SK-N-SH (cell line): ENCODE results near the gene TMEM95. TPM values are rescaled to one million over a fixed set of nuclear protein-coding genes. Genes with fewer than 3 reads are reported as not detected.

ENCODE experiments used
- CTCF ChIA-PET: fragments of 300-600, 350-600 bp; formaldehyde crosslinking; extraction: SDS; loops from one replicate; lab custom pipeline; 2021; lab: Yijun Ruan, JAX
- POLR2A ChIA-PET: fragments of 350-600 bp; sonication (Branson Sonifier 250); formaldehyde crosslinking; extraction: SDS; loops from one replicate; lab custom pipeline; 2020; ENCODE audit warnings: antibody characterized with exemption, inconsistent platforms; lab: Yijun Ruan, JAX
- DNase-seq: peaks from one replicate; pipeline ENCODE4 v3.0.0; 2012
- H2AFZ ChIP-seq: fragments of 200-600 bp; sonication (generic); 2 replicates; pipeline ENCODE4 v1.8.1; 2016; ENCODE audit warnings: antibody characterized with exemption, mild to moderate bottlenecking, low read depth
- H3F3A ChIP-seq: fragments of 200-600 bp; sonication (generic); replicated peaks from 2 replicates; pipeline ENCODE3; 2016; ENCODE audit warnings: antibody characterized with exemption, mild to moderate bottlenecking; ENCODE audit not compliant: insufficient read depth
- H3K27ac ChIP-seq, 2 experiments: fragments of 200-500 bp in 1 of 2; fragments of 200-600 bp in 1 of 2; sonication (Bioruptor generic) in 1 of 2; sonication (generic), shearing (Covaris generic) in 1 of 2; 2 replicates each; pipeline versions ENCODE4 v1.5.1 to v1.6.1; 2014 to 2016; ENCODE audit warnings: low read depth in 2 of 2, inconsistent platforms in 1 of 2, low read length in 1 of 2, mild to moderate bottlenecking in 1 of 2, mixed read lengths in 1 of 2
- H3K27me3 ChIP-seq: fragments of 200-600 bp; sonication (generic), shearing (Covaris generic); 2 replicates; pipeline ENCODE4 v1.6.1; 2016; ENCODE audit warnings: mixed run types; ENCODE audit not compliant: insufficient read depth
- H3K36me3 ChIP-seq, 2 experiments: fragments of 200-500 bp in 1 of 2; fragments of 200-600 bp in 1 of 2; sonication (Bioruptor generic) in 1 of 2; sonication (generic) in 1 of 2; replicated peaks in 1 of 2; 2 replicates each; pipeline versions ENCODE3 to v1.5.1; 2014 to 2016; ENCODE audit warnings: low read length in 1 of 2, mild to moderate bottlenecking in 1 of 2; ENCODE audit not compliant: insufficient read depth in 2 of 2, control insufficient read depth in 1 of 2
- H3K4me1 ChIP-seq, 2 experiments: fragments of 200-500 bp in 1 of 2; fragments of 200-600 bp in 1 of 2; sonication (Bioruptor generic) in 1 of 2; sonication (generic), shearing (Covaris generic) in 1 of 2; 2 replicates each; pipeline versions ENCODE4 v1.5.1 to v1.6.1; 2014 to 2016; ENCODE audit warnings: low read depth in 1 of 2, low read length in 1 of 2, mixed run types in 1 of 2; ENCODE audit not compliant: insufficient read depth in 2 of 2, control insufficient read depth in 1 of 2
- H3K4me2 ChIP-seq: fragments of 200-600 bp; sonication (generic), shearing (Covaris generic); 2 replicates; pipeline ENCODE4 v1.6.1; 2017; ENCODE audit warnings: mixed run types
- H3K4me3 ChIP-seq, 2 experiments: fragments of 200-500 bp in 1 of 2; fragments of 200-600 bp in 1 of 2; sonication (Bioruptor generic) in 1 of 2; sonication (generic), shearing (Covaris generic) in 1 of 2; 2 replicates each; pipeline versions ENCODE4 v1.5.1 to v1.8.1; 2014 to 2016; ENCODE audit warnings: low read depth in 2 of 2, inconsistent platforms in 1 of 2, low read length in 1 of 2, mild to moderate bottlenecking in 1 of 2, mixed read lengths in 1 of 2, moderate library complexity in 1 of 2
- H3K79me2 ChIP-seq: fragments of 200-600 bp; sonication (generic); 2 replicates; pipeline ENCODE4 v1.8.1; 2017; ENCODE audit warnings: mild to moderate bottlenecking; ENCODE audit not compliant: insufficient read depth
- H3K9ac ChIP-seq: fragments of 200-600 bp; sonication (generic); 2 replicates; pipeline ENCODE4 v1.6.1; 2017; ENCODE audit warnings: mixed run types
- H3K9me2 ChIP-seq: fragments of 200-600 bp; sonication (generic); 2 replicates; pipeline ENCODE4 v1.6.1; 2017; ENCODE audit warnings: mixed run types
- H3K9me3 ChIP-seq: fragments of 200-600 bp; sonication (generic); 2 replicates; pipeline ENCODE4 v1.6.1; 2017; ENCODE audit warnings: mixed run types, mild to moderate bottlenecking, moderate library complexity
- H4K20me1 ChIP-seq: fragments of 200-600 bp; sonication (generic); 2 replicates; pipeline ENCODE4 v1.6.1; 2017; ENCODE audit warnings: mild to moderate bottlenecking, mixed run types; ENCODE audit not compliant: insufficient read depth
- CHD2 ChIP-seq: fragments of 150-350 bp; IDR thresholded peaks from 2 replicates; pipeline ENCODE4 v1.6.1; 2018; ENCODE audit warnings: low read length; ENCODE audit not compliant: partially characterized antibody
- ELF1 ChIP-seq: IDR thresholded peaks from 2 replicates; pipeline ENCODE4 v1.4.0; 2012
- EZH2phosphoT487 ChIP-seq: fragments of 200-600 bp; sonication (generic); IDR thresholded peaks from 2 replicates; pipeline ENCODE4 v1.6.1; 2017; ENCODE audit warnings: low read depth, mixed run types, mild to moderate bottlenecking, antibody characterized with exemption, moderate library complexity, borderline replicate concordance
- FOSL2 ChIP-seq: IDR thresholded peaks from 2 replicates; pipeline ENCODE4 v1.4.0; 2012; ENCODE audit warnings: low read depth, mild to moderate bottlenecking, moderate library complexity, borderline replicate concordance
- FOXJ3 ChIP-seq: sonication (generic); formaldehyde crosslinking; IDR thresholded peaks from 2 replicates; pipeline ENCODE4 v1.5.1; 2020; ENCODE audit warnings: mild to moderate bottlenecking, missing genetic modification reagents
- GABPA ChIP-seq: IDR thresholded peaks from 2 replicates; pipeline ENCODE4 v1.4.0; 2012; ENCODE audit warnings: low read depth, mild to moderate bottlenecking
- JUND ChIP-seq: IDR thresholded peaks from 2 replicates; pipeline ENCODE4 v1.4.0; 2012
- MXI1 ChIP-seq: IDR thresholded peaks from 2 replicates; pipeline ENCODE4 v1.6.1; 2012; ENCODE audit warnings: mild to moderate bottlenecking, low read depth, low read length, improper control_type of control experiment
- RAD21 ChIP-seq: IDR thresholded peaks from 2 replicates; pipeline ENCODE4 v1.6.1; 2012; ENCODE audit warnings: mild to moderate bottlenecking, low read length
- SIN3A ChIP-seq: IDR thresholded peaks from 2 replicates; pipeline ENCODE4 v1.6.1; 2012; ENCODE audit warnings: low read depth, mild to moderate bottlenecking, low read length, moderate library complexity, borderline replicate concordance
- SMC3 ChIP-seq: IDR thresholded peaks from 2 replicates; pipeline ENCODE4 v1.6.1; 2012; ENCODE audit warnings: low read depth, low read length, improper control_type of control experiment
- TAF1 ChIP-seq: IDR thresholded peaks from 2 replicates; pipeline ENCODE4 v1.6.1; 2012; ENCODE audit warnings: low read depth, mild to moderate bottlenecking, low read length, moderate library complexity, borderline replicate concordance
- TEAD4 ChIP-seq: IDR thresholded peaks from 2 replicates; pipeline ENCODE4 v1.4.0; 2012; ENCODE audit warnings: mild to moderate bottlenecking, borderline replicate concordance; ENCODE audit not compliant: insufficient read depth
- WGBS: methylation state at CpG from one replicate; pipeline ENCODE4 v1.1.6; 2017; ENCODE audit warnings: low lambda C conversion rate; 5-methylcytosine and 5-hydroxymethylcytosine counted together
- polyA plus RNA-seq, 3 experiments: library from polyadenylated mRNA; depleted of rRNA; stranded (reverse); fragments of >200 nt; gene quantifications; 2 replicates each; pipeline ENCODE4 v1.2.3, GENCODE V29; 2012
- TF ChIP-seq, protein P1 (sequence below): IDR thresholded peaks from 2 replicates; pipeline ENCODE4 v1.4.0; 2012; ENCODE audit warnings: low read depth
- TF ChIP-seq, protein P2 (sequence below): IDR thresholded peaks from 2 replicates; pipeline ENCODE4 v1.4.0; 2012; ENCODE audit warnings: low read depth, borderline replicate concordance
- TF ChIP-seq, protein P3 (sequence below): fragments of 200-600 bp; sonication (generic); IDR thresholded peaks from 2 replicates; pipeline ENCODE4 v1.6.1; 2017; ENCODE audit warnings: antibody characterized with exemption, mild to moderate bottlenecking, moderate library complexity
- TF ChIP-seq, protein P4 (sequence below): IDR thresholded peaks from 2 replicates; pipeline ENCODE4 v1.4.0; 2012; ENCODE audit warnings: low read depth, borderline replicate concordance
- TF ChIP-seq, protein P5 (sequence below): fragments of 150-350 bp; IDR thresholded peaks from 2 replicates; pipeline ENCODE4 v1.6.1; 2017; ENCODE audit warnings: antibody characterized with exemption, low read length, low read depth, borderline replicate concordance
- TF ChIP-seq, protein P6 (sequence below): IDR thresholded peaks from 2 replicates; pipeline ENCODE4 v1.6.1; 2012; ENCODE audit warnings: mild to moderate bottlenecking, low read depth, low read length, moderate library complexity
- TF ChIP-seq, protein P7 (sequence below): IDR thresholded peaks from 2 replicates; pipeline ENCODE4; 2012

TMEM95 gene
- polyA plus RNA-seq, 1 of the 3 experiments (the other 2 are of a cell fraction), result not detected

DNA sequence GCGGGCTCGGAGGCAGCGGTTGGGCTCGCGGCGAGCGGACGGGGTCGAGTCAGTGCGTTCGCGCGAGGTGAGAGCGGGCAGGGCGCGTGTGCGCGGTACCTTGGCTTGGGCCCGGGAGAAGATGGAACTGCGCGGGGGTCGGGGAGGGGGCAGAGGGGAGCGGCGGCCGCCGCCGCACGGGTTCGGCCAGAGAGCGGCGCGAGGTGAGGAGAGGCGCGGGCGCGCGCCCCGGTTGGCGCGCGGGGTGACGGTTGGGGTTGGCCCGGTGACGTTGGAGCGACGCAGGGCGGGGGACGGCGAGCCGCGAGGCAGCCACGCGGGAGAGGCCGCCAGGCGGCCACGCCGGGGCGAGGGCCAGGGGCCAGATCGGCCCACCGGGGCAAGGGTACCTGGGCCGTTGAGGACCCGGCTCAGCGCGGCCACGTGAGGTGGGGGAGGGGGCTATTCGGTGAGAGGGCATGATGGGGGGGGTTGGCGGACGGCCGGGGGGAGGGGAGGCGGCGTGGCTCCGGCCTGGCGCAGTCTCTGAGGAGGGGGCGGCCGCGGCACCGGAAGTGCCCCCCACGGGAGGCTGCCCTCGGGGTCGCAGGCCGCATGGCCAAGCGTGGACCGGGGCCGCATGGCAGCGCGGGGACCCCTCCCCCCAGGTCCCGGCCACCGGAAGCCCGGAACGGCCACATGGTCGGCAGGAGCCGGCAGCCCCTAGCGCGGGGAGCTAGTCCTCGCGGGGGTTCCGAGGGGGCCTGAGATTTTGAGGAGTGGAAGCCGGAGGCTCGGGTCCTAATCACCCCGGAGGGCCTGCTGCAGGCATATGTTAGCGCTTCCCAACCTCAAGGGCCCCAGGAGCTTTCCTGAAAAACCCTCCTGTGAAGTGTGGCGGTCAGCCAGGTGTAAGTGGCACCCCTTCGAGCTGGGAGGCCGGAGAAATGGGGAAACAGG is 47.0 kb upstream of the TMEM95 start:
- 2% methylated on average over 27 of the region's 104 CpGs for WGBS
- Histone ChIP-seq H3K4me1 (peaks cover 17 to 25% of the 10 kb centered on the region in 2 experiments), H3K4me2 (peak overlapping the region; percentile 90), H3K27ac (peak overlapping the region; percentile 83 to 91), H3K79me2 (peaks cover 52% of the 10 kb centered on the region), H2AFZ (no peak overlapping the region), H4K20me1 (peaks cover 46% of the 10 kb centered on the region), H3K4me3 (peak overlapping the region; percentile 76 to 79), H3K9me2 (no peaks in the 10 kb centered on the region), H3K9ac (peak overlapping the region; percentile 93), H3F3A (peaks cover 50% of the 10 kb centered on the region), H3K36me3 (peaks cover 32 to 36% of the 10 kb centered on the region in 2 experiments), H3K27me3 (no peaks in the 10 kb centered on the region), H3K9me3 (no peaks in the 10 kb centered on the region)
- CTCF ChIA-PET, result interaction anchor here (0.9 to 2.6 kb wide), 4 partner anchors 12 to 94 kb away, joined by 3 to 7 read pairs (median 6); partner anchors contain the start of gene SLC2A4
- POLR2A ChIA-PET, result no interaction called here
- DNase-seq, result peak; percentile 68
- TF ChIP-seq, protein P1, sequence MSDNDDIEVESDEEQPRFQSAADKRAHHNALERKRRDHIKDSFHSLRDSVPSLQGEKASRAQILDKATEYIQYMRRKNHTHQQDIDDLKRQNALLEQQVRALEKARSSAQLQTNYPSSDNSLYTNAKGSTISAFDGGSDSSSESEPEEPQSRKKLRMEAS, result peak; percentile 78
- TF ChIP-seq CHD2 (peak; percentile 51), SMC3 (no peak), SIN3A (0 out of 2 replicates have a peak, but pooled peaks have one; percentile 1), FOXJ3 (CRISPR knock-in tag) (no peak), FOSL2 (no peak), GABPA (peak; percentile 9; the same call in 1 of the 2 replicates), EZH2phosphoT487 (no peak), MXI1 (peak; percentile 93), JUND (no peak), TEAD4 (no peak), TAF1 (no peak), RAD21 (no peak), ELF1 (no peak)
- TF ChIP-seq, protein P2, sequence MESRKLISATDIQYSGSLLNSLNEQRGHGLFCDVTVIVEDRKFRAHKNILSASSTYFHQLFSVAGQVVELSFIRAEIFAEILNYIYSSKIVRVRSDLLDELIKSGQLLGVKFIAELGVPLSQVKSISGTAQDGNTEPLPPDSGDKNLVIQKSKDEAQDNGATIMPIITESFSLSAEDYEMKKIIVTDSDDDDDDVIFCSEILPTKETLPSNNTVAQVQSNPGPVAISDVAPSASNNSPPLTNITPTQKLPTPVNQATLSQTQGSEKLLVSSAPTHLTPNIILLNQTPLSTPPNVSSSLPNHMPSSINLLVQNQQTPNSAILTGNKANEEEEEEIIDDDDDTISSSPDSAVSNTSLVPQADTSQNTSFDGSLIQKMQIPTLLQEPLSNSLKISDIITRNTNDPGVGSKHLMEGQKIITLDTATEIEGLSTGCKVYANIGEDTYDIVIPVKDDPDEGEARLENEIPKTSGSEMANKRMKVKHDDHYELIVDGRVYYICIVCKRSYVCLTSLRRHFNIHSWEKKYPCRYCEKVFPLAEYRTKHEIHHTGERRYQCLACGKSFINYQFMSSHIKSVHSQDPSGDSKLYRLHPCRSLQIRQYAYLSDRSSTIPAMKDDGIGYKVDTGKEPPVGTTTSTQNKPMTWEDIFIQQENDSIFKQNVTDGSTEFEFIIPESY, result no peak
- TF ChIP-seq, protein P3, sequence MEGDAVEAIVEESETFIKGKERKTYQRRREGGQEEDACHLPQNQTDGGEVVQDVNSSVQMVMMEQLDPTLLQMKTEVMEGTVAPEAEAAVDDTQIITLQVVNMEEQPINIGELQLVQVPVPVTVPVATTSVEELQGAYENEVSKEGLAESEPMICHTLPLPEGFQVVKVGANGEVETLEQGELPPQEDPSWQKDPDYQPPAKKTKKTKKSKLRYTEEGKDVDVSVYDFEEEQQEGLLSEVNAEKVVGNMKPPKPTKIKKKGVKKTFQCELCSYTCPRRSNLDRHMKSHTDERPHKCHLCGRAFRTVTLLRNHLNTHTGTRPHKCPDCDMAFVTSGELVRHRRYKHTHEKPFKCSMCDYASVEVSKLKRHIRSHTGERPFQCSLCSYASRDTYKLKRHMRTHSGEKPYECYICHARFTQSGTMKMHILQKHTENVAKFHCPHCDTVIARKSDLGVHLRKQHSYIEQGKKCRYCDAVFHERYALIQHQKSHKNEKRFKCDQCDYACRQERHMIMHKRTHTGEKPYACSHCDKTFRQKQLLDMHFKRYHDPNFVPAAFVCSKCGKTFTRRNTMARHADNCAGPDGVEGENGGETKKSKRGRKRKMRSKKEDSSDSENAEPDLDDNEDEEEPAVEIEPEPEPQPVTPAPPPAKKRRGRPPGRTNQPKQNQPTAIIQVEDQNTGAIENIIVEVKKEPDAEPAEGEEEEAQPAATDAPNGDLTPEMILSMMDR, result no peak
- TF ChIP-seq, protein P4, sequence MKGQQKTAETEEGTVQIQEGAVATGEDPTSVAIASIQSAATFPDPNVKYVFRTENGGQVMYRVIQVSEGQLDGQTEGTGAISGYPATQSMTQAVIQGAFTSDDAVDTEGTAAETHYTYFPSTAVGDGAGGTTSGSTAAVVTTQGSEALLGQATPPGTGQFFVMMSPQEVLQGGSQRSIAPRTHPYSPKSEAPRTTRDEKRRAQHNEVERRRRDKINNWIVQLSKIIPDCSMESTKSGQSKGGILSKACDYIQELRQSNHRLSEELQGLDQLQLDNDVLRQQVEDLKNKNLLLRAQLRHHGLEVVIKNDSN, result no peak
- TF ChIP-seq, protein P5, sequence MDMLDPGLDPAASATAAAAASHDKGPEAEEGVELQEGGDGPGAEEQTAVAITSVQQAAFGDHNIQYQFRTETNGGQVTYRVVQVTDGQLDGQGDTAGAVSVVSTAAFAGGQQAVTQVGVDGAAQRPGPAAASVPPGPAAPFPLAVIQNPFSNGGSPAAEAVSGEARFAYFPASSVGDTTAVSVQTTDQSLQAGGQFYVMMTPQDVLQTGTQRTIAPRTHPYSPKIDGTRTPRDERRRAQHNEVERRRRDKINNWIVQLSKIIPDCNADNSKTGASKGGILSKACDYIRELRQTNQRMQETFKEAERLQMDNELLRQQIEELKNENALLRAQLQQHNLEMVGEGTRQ, result no peak
- TF ChIP-seq, protein P6, sequence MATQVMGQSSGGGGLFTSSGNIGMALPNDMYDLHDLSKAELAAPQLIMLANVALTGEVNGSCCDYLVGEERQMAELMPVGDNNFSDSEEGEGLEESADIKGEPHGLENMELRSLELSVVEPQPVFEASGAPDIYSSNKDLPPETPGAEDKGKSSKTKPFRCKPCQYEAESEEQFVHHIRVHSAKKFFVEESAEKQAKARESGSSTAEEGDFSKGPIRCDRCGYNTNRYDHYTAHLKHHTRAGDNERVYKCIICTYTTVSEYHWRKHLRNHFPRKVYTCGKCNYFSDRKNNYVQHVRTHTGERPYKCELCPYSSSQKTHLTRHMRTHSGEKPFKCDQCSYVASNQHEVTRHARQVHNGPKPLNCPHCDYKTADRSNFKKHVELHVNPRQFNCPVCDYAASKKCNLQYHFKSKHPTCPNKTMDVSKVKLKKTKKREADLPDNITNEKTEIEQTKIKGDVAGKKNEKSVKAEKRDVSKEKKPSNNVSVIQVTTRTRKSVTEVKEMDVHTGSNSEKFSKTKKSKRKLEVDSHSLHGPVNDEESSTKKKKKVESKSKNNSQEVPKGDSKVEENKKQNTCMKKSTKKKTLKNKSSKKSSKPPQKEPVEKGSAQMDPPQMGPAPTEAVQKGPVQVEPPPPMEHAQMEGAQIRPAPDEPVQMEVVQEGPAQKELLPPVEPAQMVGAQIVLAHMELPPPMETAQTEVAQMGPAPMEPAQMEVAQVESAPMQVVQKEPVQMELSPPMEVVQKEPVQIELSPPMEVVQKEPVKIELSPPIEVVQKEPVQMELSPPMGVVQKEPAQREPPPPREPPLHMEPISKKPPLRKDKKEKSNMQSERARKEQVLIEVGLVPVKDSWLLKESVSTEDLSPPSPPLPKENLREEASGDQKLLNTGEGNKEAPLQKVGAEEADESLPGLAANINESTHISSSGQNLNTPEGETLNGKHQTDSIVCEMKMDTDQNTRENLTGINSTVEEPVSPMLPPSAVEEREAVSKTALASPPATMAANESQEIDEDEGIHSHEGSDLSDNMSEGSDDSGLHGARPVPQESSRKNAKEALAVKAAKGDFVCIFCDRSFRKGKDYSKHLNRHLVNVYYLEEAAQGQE, result no peak
- TF ChIP-seq, protein P7, sequence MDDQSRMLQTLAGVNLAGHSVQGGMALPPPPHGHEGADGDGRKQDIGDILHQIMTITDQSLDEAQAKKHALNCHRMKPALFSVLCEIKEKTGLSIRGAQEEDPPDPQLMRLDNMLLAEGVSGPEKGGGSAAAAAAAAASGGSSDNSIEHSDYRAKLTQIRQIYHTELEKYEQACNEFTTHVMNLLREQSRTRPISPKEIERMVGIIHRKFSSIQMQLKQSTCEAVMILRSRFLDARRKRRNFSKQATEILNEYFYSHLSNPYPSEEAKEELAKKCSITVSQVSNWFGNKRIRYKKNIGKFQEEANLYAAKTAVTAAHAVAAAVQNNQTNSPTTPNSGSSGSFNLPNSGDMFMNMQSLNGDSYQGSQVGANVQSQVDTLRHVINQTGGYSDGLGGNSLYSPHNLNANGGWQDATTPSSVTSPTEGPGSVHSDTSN, result no peak
